Neuronal stem cell (in vitro differentiated cells): ENCODE data around the gene PPP1CA.

ENCODE experiments used
- DNase-seq: peaks from one replicate; pipeline ENCODE4 v3.0.0-alpha.2; 2013; ENCODE audit warnings: low spot score
- H2AFZ ChIP-seq: one replicate; pipeline ENCODE4 v1.6.1; 2013; ENCODE audit warnings: mild to moderate bottlenecking, low read length, inconsistent platforms
- H2AK5ac ChIP-seq: 2 replicates; pipeline ENCODE4 v1.6.1; 2013; ENCODE audit warnings: low read depth, mild to moderate bottlenecking, inconsistent platforms, low read length, moderate library complexity, mixed read lengths
- H2BK120ac ChIP-seq: 2 replicates; pipeline ENCODE4 v1.6.1; 2013; ENCODE audit warnings: low read depth, mild to moderate bottlenecking, inconsistent platforms, low read length, moderate library complexity, mixed read lengths
- H2BK12ac ChIP-seq: one replicate; pipeline ENCODE4 v1.6.1; 2013; ENCODE audit warnings: low read length, inconsistent platforms
- H2BK15ac ChIP-seq: 2 replicates; pipeline ENCODE4 v1.6.1; 2013; ENCODE audit warnings: mild to moderate bottlenecking, low read length, inconsistent platforms, mixed read lengths
- H2BK5ac ChIP-seq: one replicate; pipeline ENCODE4 v1.6.1; 2013; ENCODE audit warnings: inconsistent platforms, mild to moderate bottlenecking, low read length, moderate library complexity
- H3K14ac ChIP-seq: one replicate; pipeline ENCODE4 v1.6.1; 2013; ENCODE audit warnings: low read length, inconsistent platforms
- H3K18ac ChIP-seq: 2 replicates; pipeline ENCODE4 v1.6.1; 2013; ENCODE audit warnings: low read length, inconsistent platforms
- H3K23ac ChIP-seq: 2 replicates; pipeline ENCODE4 v1.6.1; 2013; ENCODE audit warnings: low read depth, mild to moderate bottlenecking, mixed read lengths, low read length, inconsistent platforms; ENCODE audit not compliant: poor library complexity
- H3K27ac ChIP-seq: replicated peaks from 3 replicates; pipeline ENCODE4 v1.5.1; 2013; ENCODE audit warnings: low read length, inconsistent platforms
- H3K27me3 ChIP-seq, 3 experiments: 2 replicates each; pipeline ENCODE4 v1.6.1; 2013; ENCODE audit warnings: low read length in 3 of 3, mild to moderate bottlenecking in 2 of 3, inconsistent platforms in 1 of 3, low read depth in 1 of 3, mixed read lengths in 1 of 3, moderate library complexity in 1 of 3; ENCODE audit not compliant: control insufficient read depth in 3 of 3, insufficient read depth in 3 of 3
- H3K36me3 ChIP-seq, 2 donors: replicated peaks in 1 of 2; 2 replicates each; pipeline ENCODE4 v1.6.1; 2013; ENCODE audit warnings: low read length in 2 of 2; ENCODE audit not compliant: control insufficient read depth in 2 of 2, insufficient read depth in 2 of 2
- H3K4ac ChIP-seq: 2 replicates; pipeline ENCODE4 v1.6.1; 2013; ENCODE audit warnings: inconsistent platforms, mild to moderate bottlenecking, low read length, moderate library complexity
- H3K4me1 ChIP-seq, 2 donors: 1 replicate in 1 of 2; 2 replicates in 1 of 2; pipeline ENCODE4 v1.6.1; 2013; ENCODE audit warnings: low read length in 2 of 2, low read depth in 1 of 2; ENCODE audit not compliant: control insufficient read depth in 2 of 2, insufficient read depth in 1 of 2
- H3K4me2 ChIP-seq: one replicate; pipeline ENCODE4 v1.6.1; 2013; ENCODE audit warnings: mild to moderate bottlenecking, low read length, inconsistent platforms; ENCODE audit not compliant: insufficient read depth, poor library complexity, severe bottlenecking
- H3K4me3 ChIP-seq, 2 donors: 2 replicates each; pipeline ENCODE4 v1.5.1; 2013; ENCODE audit warnings: low read length in 2 of 2, mild to moderate bottlenecking in 2 of 2, inconsistent platforms in 1 of 2, moderate library complexity in 1 of 2
- H3K79me1 ChIP-seq: one replicate; pipeline ENCODE4 v1.6.1; 2013; ENCODE audit warnings: low read depth, mild to moderate bottlenecking, inconsistent platforms, low read length, moderate library complexity
- H3K9ac ChIP-seq: one replicate; pipeline ENCODE4 v1.6.1; 2013; ENCODE audit warnings: mild to moderate bottlenecking, low read depth, low read length, inconsistent platforms; ENCODE audit not compliant: poor library complexity
- H3K9me3 ChIP-seq, 2 donors: replicated peaks in 1 of 2; 2 replicates each; pipeline versions ENCODE3 to v1.6.1; 2013; ENCODE audit warnings: low read length in 2 of 2, mild to moderate bottlenecking in 2 of 2, inconsistent platforms in 1 of 2, low read depth in 1 of 2, mixed read lengths in 1 of 2, moderate library complexity in 1 of 2; ENCODE audit not compliant: control insufficient read depth in 2 of 2, insufficient read depth in 1 of 2
- H4K8ac ChIP-seq: one replicate; pipeline ENCODE4 v1.6.1; 2013; ENCODE audit warnings: low read depth, mild to moderate bottlenecking, inconsistent platforms, low read length, moderate library complexity
- H4K91ac ChIP-seq: one replicate; pipeline ENCODE4 v1.6.1; 2013; ENCODE audit warnings: low read length, low read depth, mild to moderate bottlenecking, inconsistent platforms; ENCODE audit not compliant: poor library complexity
- WGBS, 2 donors: extraction: QIAGEN DNeasy Blood & Tissue Kit; methylation state at CpG; one replicate each; pipeline ENCODE4 v1.1.7; 2013; ENCODE audit warnings: missing lambda C conversion rate in 2 of 2, mixed read lengths in 1 of 2; ENCODE audit not compliant: insufficient read length in 2 of 2, insufficient replicate concordance in 1 of 2; ENCODE audit errors: extremely low coverage in 2 of 2; 5-methylcytosine and 5-hydroxymethylcytosine counted together

The PPP1CA gene

GRCh38 chr11:67408437-67409200 is 7.0 kb upstream of the PPP1CA start:
- no peak overlapping the region for H3K4ac ChIP-seq
- peak overlapping the region; percentile 48 for H4K91ac ChIP-seq
- H3K4me1 ChIP-seq = peaks cover 14 to 15% of the 10 kb centered on the region in 2 donors
- no peaks in the 10 kb centered on the region for H3K9me3 ChIP-seq
- DNase-seq = no peak
- H3K14ac ChIP-seq = no peak overlapping the region
- peak overlapping the region; percentile 40 for H3K18ac ChIP-seq
- no peak overlapping the region for H3K23ac ChIP-seq
- no peak overlapping the region for H4K8ac ChIP-seq
- H2BK5ac ChIP-seq = peak overlapping the region; percentile 57
- H3K79me1 ChIP-seq = peaks cover 2% of the 10 kb centered on the region
- H3K36me3 ChIP-seq = no peaks in the 10 kb centered on the region
- no peak overlapping the region for H2AFZ ChIP-seq
- H3K9ac ChIP-seq = peak overlapping the region; percentile 37
- H2BK120ac ChIP-seq = peak overlapping the region; percentile 49
- H2BK15ac ChIP-seq = peak overlapping the region; percentile 47
- H3K4me3 ChIP-seq = no peak overlapping the region
- no peaks in the 10 kb centered on the region for H3K27me3 ChIP-seq
- peak overlapping the region; percentile 92 for H2AK5ac ChIP-seq
- no CpG with 5 or more reads among the region's 18 CpGs for WGBS, 2 donors
- no peak overlapping the region for H3K27ac ChIP-seq
- no peak overlapping the region for H3K4me2 ChIP-seq
- peak overlapping the region; percentile 32 for H2BK12ac ChIP-seq

GRCh38 chr11:67407688-67408163 is 6.1 kb upstream of the PPP1CA start:
- H3K27ac ChIP-seq = no peak overlapping the region
- no peak overlapping the region for H2AFZ ChIP-seq
- no peak overlapping the region for H3K9ac ChIP-seq
- H3K4me1 ChIP-seq = peaks cover 15 to 21% of the 10 kb centered on the region in 2 donors
- H3K4me3 ChIP-seq = no peak overlapping the region
- no peak overlapping the region for H4K8ac ChIP-seq
- no peak overlapping the region for H4K91ac ChIP-seq
- no peaks in the 10 kb centered on the region for H3K36me3 ChIP-seq
- no peaks in the 10 kb centered on the region for H3K27me3 ChIP-seq
- no peak for DNase-seq
- H3K9me3 ChIP-seq = no peaks in the 10 kb centered on the region
- H3K79me1 ChIP-seq = peaks cover 2% of the 10 kb centered on the region
- H2BK5ac ChIP-seq = no peak overlapping the region
- H2BK120ac ChIP-seq = no peak overlapping the region
- H3K14ac ChIP-seq = no peak overlapping the region
- no peak overlapping the region for H2BK12ac ChIP-seq
- no CpG with 5 or more reads among the region's 12 CpGs for WGBS, 2 donors
- no peak overlapping the region for H3K4me2 ChIP-seq
- H2AK5ac ChIP-seq = no peak overlapping the region
- no peak overlapping the region for H2BK15ac ChIP-seq
- H3K4ac ChIP-seq = no peak overlapping the region
- no peak overlapping the region for H3K18ac ChIP-seq
- H3K23ac ChIP-seq = no peak overlapping the region

GRCh38 chr11:67406969-67407687 is 5.5 kb upstream of the PPP1CA start:
- no peak overlapping the region for H3K27ac ChIP-seq
- H2BK15ac ChIP-seq = peak overlapping the region; percentile 67
- H2BK120ac ChIP-seq = peak overlapping the region; percentile 47
- DNase-seq = no peak
- no peak overlapping the region for H3K4me2 ChIP-seq
- H3K27me3 ChIP-seq = no peaks in the 10 kb centered on the region
- H3K23ac ChIP-seq = peak overlapping the region; percentile 80
- H3K4me3 ChIP-seq = no peak overlapping the region
- WGBS, 2 donors = no CpG with 5 or more reads among the region's 12 CpGs
- H2AK5ac ChIP-seq = peak overlapping the region; percentile 90
- H4K8ac ChIP-seq = no peak overlapping the region
- no peaks in the 10 kb centered on the region for H3K9me3 ChIP-seq
- peak overlapping the region; percentile 64 for H3K18ac ChIP-seq
- peak overlapping the region; percentile 22 for H2BK12ac ChIP-seq
- H2BK5ac ChIP-seq = peak overlapping the region; percentile 53
- H3K14ac ChIP-seq = peak overlapping the region; percentile 38
- H4K91ac ChIP-seq = no peak overlapping the region
- no peaks in the 10 kb centered on the region for H3K36me3 ChIP-seq
- H3K9ac ChIP-seq = no peak overlapping the region
- H3K4ac ChIP-seq = peak overlapping the region; percentile 53
- H3K4me1 ChIP-seq = peaks cover 16 to 24% of the 10 kb centered on the region in 2 donors
- H3K79me1 ChIP-seq = peaks cover 2% of the 10 kb centered on the region
- no peak overlapping the region for H2AFZ ChIP-seq

DNA sequence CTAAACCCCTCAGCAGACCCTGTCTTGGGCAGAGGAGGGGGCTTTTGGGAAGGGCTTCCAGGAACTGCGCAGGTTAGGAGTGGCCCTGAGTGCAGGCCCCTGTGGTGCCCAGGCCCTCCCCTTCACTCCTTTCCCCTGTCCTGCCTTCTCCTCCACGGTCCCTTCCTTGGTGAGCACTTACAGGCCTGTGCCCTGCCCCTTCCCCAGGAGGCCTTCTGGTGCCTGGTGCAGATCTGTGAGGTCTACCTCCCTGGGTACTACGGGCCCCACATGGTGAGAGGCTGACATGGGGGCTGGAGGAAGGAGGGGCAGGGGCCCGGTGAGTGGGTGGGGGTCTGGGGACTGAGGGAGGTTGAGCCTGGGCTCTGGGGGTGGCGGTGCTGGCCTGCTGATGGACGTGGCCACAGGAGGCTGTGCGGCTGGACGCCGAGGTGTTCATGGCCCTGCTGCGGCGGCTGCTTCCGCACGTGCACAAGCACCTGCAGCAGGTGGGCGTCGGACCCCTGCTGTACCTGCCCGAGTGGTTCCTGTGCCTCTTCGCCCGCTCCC is 4.8 kb upstream of the PPP1CA start:
- Histone ChIP-seq H3K9me3 (no peaks in the 10 kb centered on the region), H3K4me1 (peaks cover 14 to 26% of the 10 kb centered on the region in 2 donors), H3K14ac (peak overlapping the region; percentile 38), H3K36me3 (no peaks in the 10 kb centered on the region), H3K23ac (peak overlapping the region; percentile 80), H3K27ac (no peak overlapping the region), H3K4me3 (no peak overlapping the region), H3K4me2 (no peak overlapping the region), H2BK120ac (peak overlapping the region; percentile 47), H4K8ac (no peak overlapping the region), H2BK15ac (peak overlapping the region; percentile 67), H2BK5ac (peak overlapping the region; percentile 53), H4K91ac (no peak overlapping the region), H2BK12ac (peak overlapping the region; percentile 22), H2AK5ac (peak overlapping the region; percentile 90), H3K18ac (peak overlapping the region; percentile 64), H3K9ac (no peak overlapping the region), H2AFZ (no peak overlapping the region), H3K27me3 (no peaks in the 10 kb centered on the region), H3K4ac (peak overlapping the region; percentile 53), H3K79me1 (peaks cover 2% of the 10 kb centered on the region)
- no CpG with 5 or more reads among the region's 18 CpGs for WGBS, 2 donors
- no peak for DNase-seq
